Spinal cord (tissue), 10 donors: Measurements from ENCODE around the gene SMCO1. TPM values are rescaled to one million over a fixed set of nuclear protein-coding genes. Genes with fewer than 3 reads are reported as not detected.
"Not testable (repeated sequence)": the region's sequence is repeated elsewhere in the genome, so short reads cannot be mapped to it uniquely, and the experiment has no call there.

Experiments used
- DNase-seq, 6 donors: peaks; one replicate each; pipeline versions ENCODE4 v3.0.0 to v3.0.0-alpha.2; 2013 to 2015; ENCODE audit warnings: low spot score in 6 of 6, low read depth in 4 of 6
- H3K27ac ChIP-seq: one replicate; pipeline ENCODE4 v1.5.1; 2013; ENCODE audit warnings: low read depth, low read length, control low read depth
- H3K27me3 ChIP-seq: one replicate; pipeline ENCODE4 v1.6.1; 2013; ENCODE audit warnings: low read length; ENCODE audit not compliant: control insufficient read depth, insufficient read depth
- H3K36me3 ChIP-seq: one replicate; pipeline ENCODE4 v1.6.1; 2013; ENCODE audit warnings: low read length; ENCODE audit not compliant: control insufficient read depth, insufficient read depth
- H3K4me1 ChIP-seq: one replicate; pipeline ENCODE4 v1.6.1; 2013; ENCODE audit warnings: low read length; ENCODE audit not compliant: control insufficient read depth, insufficient read depth
- H3K4me3 ChIP-seq: one replicate; pipeline ENCODE4 v1.5.1; 2013; ENCODE audit warnings: low read depth, low read length, control low read depth
- H3K9me3 ChIP-seq: one replicate; pipeline ENCODE4 v1.6.1; 2013; ENCODE audit warnings: low read length; ENCODE audit not compliant: control insufficient read depth, insufficient read depth
- WGBS: methylation state at CpG from one replicate; pipeline ENCODE4 v1.1.5; 2013; ENCODE audit warnings: missing lambda C conversion rate; ENCODE audit not compliant: insufficient coverage; 5-methylcytosine and 5-hydroxymethylcytosine counted together
- polyA plus RNA-seq, 2 donors: library from polyadenylated mRNA; unstranded; fragments of 120-200 nt; gene quantifications; one replicate each; pipeline ENCODE4 v1.2.1, GENCODE V29; 2013; ENCODE audit not compliant: insufficient read length in 2 of 2
- small RNA-seq: library from RNA; depleted of rRNA; stranded (forward); fragments of <200 nt; gene quantifications from one replicate; pipeline ENCODE3, GENCODE V24; 2014; ENCODE audit warnings: low replicate concordance
- total RNA-seq, 2 donors: library from RNA; depleted of rRNA in 1 of 2; stranded (reverse); fragments of 120-200 nt in 1 of 2; fragments of >200 nt in 1 of 2; gene quantifications; one replicate each; pipeline versions ENCODE4 v1.2.3 to v1.2.4, GENCODE V29; 2013 to 2014
- donor health status: healthy.

SMCO1 gene
- total and polyA plus RNA-seq, 4 donors = 0.23 TPM; not detected in 3

DNA sequence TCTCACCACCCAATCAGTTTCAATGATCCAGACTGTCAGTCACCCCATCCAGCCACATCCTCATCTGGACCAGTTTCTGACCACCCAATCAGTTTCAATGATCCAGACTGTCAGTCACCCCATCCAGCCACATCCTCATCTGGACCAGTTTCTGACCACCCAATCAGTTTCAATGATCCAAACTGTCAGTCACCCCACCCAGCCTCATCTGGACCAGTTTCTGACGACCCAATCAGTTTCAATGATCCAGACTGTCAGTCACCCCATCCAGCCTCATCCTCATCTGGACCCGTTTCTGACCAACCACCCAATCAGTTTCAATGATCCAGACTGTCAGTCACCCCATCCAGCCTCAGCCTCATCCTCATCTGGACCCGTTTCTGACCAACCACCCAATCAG, 45.0 kb downstream of the SMCO1 start:
- not testable (repeated sequence) for H3K27ac ChIP-seq, H3K27me3 ChIP-seq, DNase-seq, H3K4me1 ChIP-seq, H3K9me3 ChIP-seq, H3K4me3 ChIP-seq
- peaks cover 23% of the 10 kb centered on the region for H3K36me3 ChIP-seq
- WGBS = 90% methylated on average over 3 of the region's 3 CpGs

DNA sequence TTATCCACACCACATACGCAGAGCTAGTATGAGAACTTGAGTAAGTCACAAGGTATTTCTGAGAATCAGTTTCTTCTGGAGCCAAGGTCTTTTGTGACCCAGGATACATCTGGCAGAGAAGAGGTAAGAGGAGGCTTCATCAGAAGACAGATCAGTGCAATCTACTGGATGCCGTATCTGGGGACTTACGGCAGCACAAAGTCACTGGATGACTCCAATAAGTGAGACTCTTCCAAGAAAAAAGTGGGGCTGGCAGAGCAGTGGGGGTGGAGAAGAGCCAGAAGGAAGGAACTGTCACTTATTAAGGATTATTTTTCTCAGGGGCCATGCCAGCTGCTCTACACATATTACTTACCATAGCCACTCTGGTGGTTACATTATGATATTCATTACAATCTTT, 51.3 kb downstream of the SMCO1 start:
- Histone ChIP-seq H3K9me3 (no peaks in the 10 kb centered on the region), H3K27ac (no peak overlapping the region), H3K4me1 (no peaks in the 10 kb centered on the region), H3K36me3 (peaks cover 8% of the 10 kb centered on the region), H3K27me3 (no peaks in the 10 kb centered on the region), H3K4me3 (no peak overlapping the region)
- 95% methylated on average over 2 of the region's 3 CpGs for WGBS
- no peak for DNase-seq

GRCh38 chr3:196463478-196463756, 51.7 kb downstream of the SMCO1 start:
- Histone ChIP-seq H3K27me3 (no peaks in the 10 kb centered on the region), H3K36me3 (peaks cover 8% of the 10 kb centered on the region), H3K27ac (no peak overlapping the region), H3K9me3 (no peaks in the 10 kb centered on the region), H3K4me3 (no peak overlapping the region), H3K4me1 (no peaks in the 10 kb centered on the region)
- WGBS = no CpG with 5 or more reads among the region's 2 CpGs
- no peak for DNase-seq

GRCh38 chr3:196462680-196463477, 52.3 kb downstream of the SMCO1 start:
- H3K4me1 ChIP-seq, DNase-seq: not testable (repeated sequence)
- 100% methylated on average over 1 of the region's 1 CpG for WGBS

DNA sequence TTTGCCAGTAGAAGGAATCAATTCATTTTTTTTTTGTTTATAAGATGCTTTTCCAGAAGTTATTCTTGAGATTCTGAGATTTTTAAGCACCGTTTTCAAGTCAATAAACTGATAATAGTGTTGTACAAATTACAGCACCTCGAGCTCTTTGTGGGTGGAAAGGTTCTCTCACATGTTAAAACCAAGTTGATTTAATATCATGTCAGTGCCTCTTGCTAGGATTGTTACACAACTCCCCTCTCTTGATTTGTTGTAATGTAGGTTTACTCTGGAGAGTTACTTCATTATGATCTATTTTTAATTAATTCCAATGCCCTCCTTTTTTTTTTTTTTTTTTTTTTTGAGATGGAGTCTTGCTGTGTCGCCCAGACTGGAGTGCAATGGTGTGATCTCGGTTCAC, 57.1 kb downstream of the SMCO1 start:
- no peak overlapping the region for H3K27ac ChIP-seq
- H3K9me3 ChIP-seq = no peaks in the 10 kb centered on the region
- DNase-seq = no peak
- peaks cover 8% of the 10 kb centered on the region for H3K36me3 ChIP-seq
- no peaks in the 10 kb centered on the region for H3K4me1 ChIP-seq
- H3K4me3 ChIP-seq = no peak overlapping the region
- no CpG with 5 or more reads among the region's 4 CpGs for WGBS
- H3K27me3 ChIP-seq = no peaks in the 10 kb centered on the region

More at GRCh38 chr3:196462680-196463477, 52.3 kb downstream of the SMCO1 start:
- H3K36me3 ChIP-seq, H3K27ac ChIP-seq, H3K9me3 ChIP-seq, H3K27me3 ChIP-seq, H3K4me3 ChIP-seq: not testable (repeated sequence)

DNA sequence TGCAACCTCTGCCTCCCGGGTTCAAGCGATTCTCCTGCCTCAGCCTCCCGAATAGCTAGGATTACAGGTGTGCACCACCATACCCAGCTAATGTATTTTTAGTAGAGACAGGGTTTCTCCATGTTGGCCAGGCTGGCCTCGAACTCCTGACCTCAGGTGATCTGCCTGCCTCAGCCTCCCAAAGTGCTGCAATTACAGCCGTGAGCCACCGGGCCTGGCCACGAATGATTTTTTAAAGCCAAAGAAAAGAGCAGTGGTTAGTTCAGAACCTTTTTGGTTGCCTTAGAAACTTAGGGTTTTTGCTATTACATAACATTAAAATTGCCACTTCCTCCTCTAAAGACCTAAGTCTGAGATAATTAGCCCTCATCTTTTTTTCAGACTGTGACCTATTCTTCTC, 57.7 kb downstream of the SMCO1 start:
- H3K27ac ChIP-seq, H3K27me3 ChIP-seq, H3K4me3 ChIP-seq, H3K4me1 ChIP-seq, H3K9me3 ChIP-seq, DNase-seq: not testable (repeated sequence)
- WGBS = no CpG with 5 or more reads among the region's 7 CpGs
- H3K36me3 ChIP-seq = peaks cover 12% of the 10 kb centered on the region

Small RNA genes within 50 kb of the gene (small RNA-seq; reads per million reads assigned to genes)
- gene RPS29P3 = 0.06 reads per million

Other genes with a start within 250 kb of the SMCO1 start
- gene PCYT1A, start 227.6 kb downstream of the SMCO1 start, total RNA-seq = 10 to 100 TPM; 38.1 to 41.7 TPM
- 10 to 100 TPM; 30.4 to 39.5 TPM for gene PCYT1A, start 227.6 kb downstream of the SMCO1 start, polyA plus RNA-seq
- gene DYNLT2B, start 197.1 kb downstream of the SMCO1 start, total RNA-seq = 10 to 100 TPM in 1 of 2 donors, 1 to 10 TPM in 1; 7.9 to 35.2 TPM
- gene DYNLT2B, start 197.1 kb downstream of the SMCO1 start, polyA plus RNA-seq = 10 to 100 TPM; 65.5 to 76.7 TPM
- gene TM4SF19, start 177.0 kb downstream of the SMCO1 start, total RNA-seq = not detected
- gene TM4SF19, start 177.0 kb downstream of the SMCO1 start, polyA plus RNA-seq = under 1 TPM in 1 of 2 donors, not detected in 1; 0.57 TPM
- 10 to 100 TPM; 25.0 to 43.4 TPM for gene UBXN7, start 82.9 kb downstream of the SMCO1 start, total RNA-seq
- 10 to 100 TPM; 21.8 to 28.2 TPM for gene UBXN7, start 82.9 kb downstream of the SMCO1 start, polyA plus RNA-seq
- gene RNF168, start 11.6 kb downstream of the SMCO1 start, total RNA-seq = 10 to 100 TPM; 19.4 to 20.6 TPM
- 10 to 100 TPM; 13.2 to 13.5 TPM for gene RNF168, start 11.6 kb downstream of the SMCO1 start, polyA plus RNA-seq
- gene WDR53, start 53.2 kb upstream of the SMCO1 start, total RNA-seq = 1 to 10 TPM; 5.9 to 10.0 TPM
- 10 to 100 TPM; 11.5 to 16.8 TPM for gene WDR53, start 53.2 kb upstream of the SMCO1 start, polyA plus RNA-seq
- 10 to 100 TPM; 12.6 to 31.3 TPM for gene FBXO45, start 53.3 kb upstream of the SMCO1 start, total RNA-seq
- 10 to 100 TPM; 21.7 to 26.0 TPM for gene FBXO45, start 53.3 kb upstream of the SMCO1 start, polyA plus RNA-seq
- 1 to 10 TPM; 3.0 to 3.2 TPM for gene NRROS, start 124.3 kb upstream of the SMCO1 start, total RNA-seq
- gene NRROS, start 124.3 kb upstream of the SMCO1 start, polyA plus RNA-seq = 1 to 10 TPM; 3.4 to 4.3 TPM
- 1 to 10 TPM; 5.8 to 9.4 TPM for gene CEP19, start 196.9 kb upstream of the SMCO1 start, total RNA-seq
- 10 to 100 TPM; 11.2 to 11.7 TPM for gene CEP19, start 196.9 kb upstream of the SMCO1 start, polyA plus RNA-seq
- 10 to 100 TPM; 40.6 to 55.6 TPM for gene PIGX, start 197.0 kb upstream of the SMCO1 start, total RNA-seq
- 10 to 100 TPM; 46.9 to 52.5 TPM for gene PIGX, start 197.0 kb upstream of the SMCO1 start, polyA plus RNA-seq
- gene PAK2, start 224.5 kb upstream of the SMCO1 start, total RNA-seq = 10 to 100 TPM; 36.9 to 57.7 TPM
- gene PAK2, start 224.5 kb upstream of the SMCO1 start, polyA plus RNA-seq = 10 to 100 TPM; 57.2 to 82.5 TPM